SK-N-SH (cell line): Measurements from ENCODE around the gene BRWD1. TPM values are rescaled to one million over a fixed set of nuclear protein-coding genes. Genes with fewer than 3 reads are reported as not detected.

Source experiments
- CTCF ChIA-PET: fragments of 300-600, 350-600 bp; formaldehyde crosslinking; extraction: SDS; loops from one replicate; lab custom pipeline; 2021; lab: Yijun Ruan, JAX
- POLR2A ChIA-PET: fragments of 350-600 bp; sonication (Branson Sonifier 250); formaldehyde crosslinking; extraction: SDS; loops from one replicate; lab custom pipeline; 2020; ENCODE audit warnings: antibody characterized with exemption, inconsistent platforms; lab: Yijun Ruan, JAX
- DNase-seq: peaks from one replicate; pipeline ENCODE4 v3.0.0; 2012
- H2AFZ ChIP-seq: fragments of 200-600 bp; sonication (generic); 2 replicates; pipeline ENCODE4 v1.8.1; 2016; ENCODE audit warnings: antibody characterized with exemption, mild to moderate bottlenecking, low read depth
- H3F3A ChIP-seq: fragments of 200-600 bp; sonication (generic); replicated peaks from 2 replicates; pipeline ENCODE3; 2016; ENCODE audit warnings: antibody characterized with exemption, mild to moderate bottlenecking; ENCODE audit not compliant: insufficient read depth
- H3K27ac ChIP-seq, 2 experiments: fragments of 200-500 bp in 1 of 2; fragments of 200-600 bp in 1 of 2; sonication (Bioruptor generic) in 1 of 2; sonication (generic), shearing (Covaris generic) in 1 of 2; 2 replicates each; pipeline versions ENCODE4 v1.5.1 to v1.6.1; 2014 to 2016; ENCODE audit warnings: low read depth in 2 of 2, inconsistent platforms in 1 of 2, low read length in 1 of 2, mild to moderate bottlenecking in 1 of 2, mixed read lengths in 1 of 2
- H3K27me3 ChIP-seq: fragments of 200-600 bp; sonication (generic), shearing (Covaris generic); 2 replicates; pipeline ENCODE4 v1.6.1; 2016; ENCODE audit warnings: mixed run types; ENCODE audit not compliant: insufficient read depth
- H3K36me3 ChIP-seq, 2 experiments: fragments of 200-500 bp in 1 of 2; fragments of 200-600 bp in 1 of 2; sonication (Bioruptor generic) in 1 of 2; sonication (generic) in 1 of 2; replicated peaks in 1 of 2; 2 replicates each; pipeline versions ENCODE3 to v1.5.1; 2014 to 2016; ENCODE audit warnings: low read length in 1 of 2, mild to moderate bottlenecking in 1 of 2; ENCODE audit not compliant: insufficient read depth in 2 of 2, control insufficient read depth in 1 of 2
- H3K4me1 ChIP-seq, 2 experiments: fragments of 200-500 bp in 1 of 2; fragments of 200-600 bp in 1 of 2; sonication (Bioruptor generic) in 1 of 2; sonication (generic), shearing (Covaris generic) in 1 of 2; 2 replicates each; pipeline versions ENCODE4 v1.5.1 to v1.6.1; 2014 to 2016; ENCODE audit warnings: low read depth in 1 of 2, low read length in 1 of 2, mixed run types in 1 of 2; ENCODE audit not compliant: insufficient read depth in 2 of 2, control insufficient read depth in 1 of 2
- H3K4me2 ChIP-seq: fragments of 200-600 bp; sonication (generic), shearing (Covaris generic); 2 replicates; pipeline ENCODE4 v1.6.1; 2017; ENCODE audit warnings: mixed run types
- H3K4me3 ChIP-seq, 2 experiments: fragments of 200-500 bp in 1 of 2; fragments of 200-600 bp in 1 of 2; sonication (Bioruptor generic) in 1 of 2; sonication (generic), shearing (Covaris generic) in 1 of 2; 2 replicates each; pipeline versions ENCODE4 v1.5.1 to v1.8.1; 2014 to 2016; ENCODE audit warnings: low read depth in 2 of 2, inconsistent platforms in 1 of 2, low read length in 1 of 2, mild to moderate bottlenecking in 1 of 2, mixed read lengths in 1 of 2, moderate library complexity in 1 of 2
- H3K79me2 ChIP-seq: fragments of 200-600 bp; sonication (generic); 2 replicates; pipeline ENCODE4 v1.8.1; 2017; ENCODE audit warnings: mild to moderate bottlenecking; ENCODE audit not compliant: insufficient read depth
- H3K9ac ChIP-seq: fragments of 200-600 bp; sonication (generic); 2 replicates; pipeline ENCODE4 v1.6.1; 2017; ENCODE audit warnings: mixed run types
- H3K9me2 ChIP-seq: fragments of 200-600 bp; sonication (generic); 2 replicates; pipeline ENCODE4 v1.6.1; 2017; ENCODE audit warnings: mixed run types
- H3K9me3 ChIP-seq: fragments of 200-600 bp; sonication (generic); 2 replicates; pipeline ENCODE4 v1.6.1; 2017; ENCODE audit warnings: mixed run types, mild to moderate bottlenecking, moderate library complexity
- H4K20me1 ChIP-seq: fragments of 200-600 bp; sonication (generic); 2 replicates; pipeline ENCODE4 v1.6.1; 2017; ENCODE audit warnings: mild to moderate bottlenecking, mixed run types; ENCODE audit not compliant: insufficient read depth
- EP300 ChIP-seq, 2 experiments: IDR thresholded peaks; 2 replicates each; pipeline versions ENCODE4 v1.4.0 to v1.6.1; 2012; ENCODE audit warnings: borderline replicate concordance in 1 of 2, low read depth in 1 of 2, low read length in 1 of 2
- GABPA ChIP-seq: IDR thresholded peaks from 2 replicates; pipeline ENCODE4 v1.4.0; 2012; ENCODE audit warnings: low read depth, mild to moderate bottlenecking
- GATA2 ChIP-seq: sonication (generic); formaldehyde crosslinking; IDR thresholded peaks from 2 replicates; pipeline ENCODE4 v1.5.0; 2020; ENCODE audit warnings: mild to moderate bottlenecking, missing genetic modification reagents
- MEF2A ChIP-seq: IDR thresholded peaks from 2 replicates; pipeline ENCODE4 v1.4.0; 2012; ENCODE audit warnings: low read depth, borderline replicate concordance
- PBX3 ChIP-seq: IDR thresholded peaks from 2 replicates; pipeline ENCODE4; 2012
- POLR2AphosphoS5 ChIP-seq: IDR thresholded peaks from 2 replicates; pipeline ENCODE4 v1.6.1; 2012; ENCODE audit warnings: low read depth, low read length
- RCOR1 ChIP-seq: fragments of 150-350 bp; IDR thresholded peaks from 2 replicates; pipeline ENCODE4 v1.6.1; 2017; ENCODE audit warnings: antibody characterized with exemption, low read length
- RFX5 ChIP-seq: IDR thresholded peaks from 2 replicates; pipeline ENCODE4 v1.6.1; 2012; ENCODE audit warnings: mild to moderate bottlenecking, improper control_type of control experiment, low read length
- SMC3 ChIP-seq: IDR thresholded peaks from 2 replicates; pipeline ENCODE4 v1.6.1; 2012; ENCODE audit warnings: low read depth, low read length, improper control_type of control experiment
- TCF12 ChIP-seq: IDR thresholded peaks from 2 replicates; pipeline ENCODE4 v1.4.0; 2012
- USF1 ChIP-seq: IDR thresholded peaks from 2 replicates; pipeline ENCODE4 v1.4.0; 2012; ENCODE audit warnings: low read depth, borderline replicate concordance
- YY1 ChIP-seq: IDR thresholded peaks from 2 replicates; pipeline ENCODE4 v1.4.0; 2012; ENCODE audit warnings: low read depth, mild to moderate bottlenecking
- WGBS: methylation state at CpG from one replicate; pipeline ENCODE4 v1.1.6; 2017; ENCODE audit warnings: low lambda C conversion rate; 5-methylcytosine and 5-hydroxymethylcytosine counted together
- polyA plus RNA-seq, 3 experiments: library from polyadenylated mRNA; depleted of rRNA; stranded (reverse); fragments of >200 nt; gene quantifications; 2 replicates each; pipeline ENCODE4 v1.2.3, GENCODE V29; 2012

Gene BRWD1
- polyA plus RNA-seq, 1 of the 3 experiments (the other 2 are of a cell fraction): 7.9 TPM

GRCh38 chr21:39265603-39266002, 47.8 kb downstream of the BRWD1 start:
- no peak overlapping the region for H3K9ac ChIP-seq
- POLR2A ChIA-PET: no interaction called here
- H3K27ac ChIP-seq: no peak overlapping the region
- H4K20me1 ChIP-seq: no peaks in the 10 kb centered on the region
- WGBS: 47% methylated on average over 2 of the region's 2 CpGs
- H3K27me3 ChIP-seq: no peaks in the 10 kb centered on the region
- H3K4me1 ChIP-seq: no peaks in the 10 kb centered on the region
- H3K9me3 ChIP-seq: no peaks in the 10 kb centered on the region
- H3K4me3 ChIP-seq: no peak overlapping the region
- H3K36me3 ChIP-seq: peaks cover 63 to 76% of the 10 kb centered on the region in 2 experiments
- H3F3A ChIP-seq: peaks cover 3% of the 10 kb centered on the region
- peaks cover 21% of the 10 kb centered on the region for H3K79me2 ChIP-seq
- H3K9me2 ChIP-seq: no peaks in the 10 kb centered on the region
- H3K4me2 ChIP-seq: no peak overlapping the region
- no peak for DNase-seq
- TF ChIP-seq GABPA: no peak
- TF ChIP-seq SMC3: no peak
- TF ChIP-seq RCOR1: no peak
- TF ChIP-seq, all 33 proteins: peak for 0
- no peak overlapping the region for H2AFZ ChIP-seq
- CTCF ChIA-PET: no interaction called here

GRCh38 chr21:39263372-39263771, 50.1 kb downstream of the BRWD1 start:
- Histone ChIP-seq H3K9me3 (no peaks in the 10 kb centered on the region), H3K4me1 (no peaks in the 10 kb centered on the region), H2AFZ (no peak overlapping the region), H3K4me2 (no peak overlapping the region), H3K27ac (no peak overlapping the region), H3K36me3 (peaks cover 61 to 67% of the 10 kb centered on the region in 2 experiments), H3K9me2 (no peaks in the 10 kb centered on the region), H3K79me2 (peaks cover 26% of the 10 kb centered on the region), H3K27me3 (no peaks in the 10 kb centered on the region), H3K4me3 (no peak overlapping the region), H3F3A (peaks cover 3% of the 10 kb centered on the region), H3K9ac (no peak overlapping the region), H4K20me1 (no peaks in the 10 kb centered on the region)
- TF ChIP-seq GATA2 (CRISPR knock-in tag): no peak
- TF ChIP-seq YY1: no peak
- TF ChIP-seq TCF12: no peak
- no peak for TF ChIP-seq MEF2A
- no peak for TF ChIP-seq USF1
- TF ChIP-seq EP300 (IDR thresholded peaks at IDR 0.05; ENCODE audit: borderline replicate concordance in 1 of 2, low read depth in 1 of 2, low read length in 1 of 2): no peak
- no peak for TF ChIP-seq RFX5
- no peak for TF ChIP-seq POLR2AphosphoS5
- no peak for TF ChIP-seq PBX3
- no peak for TF ChIP-seq SMC3
- 95% methylated on average over 2 of the region's 2 CpGs for WGBS
- no peak for DNase-seq
- ChIA-PET CTCF (interaction anchor here (0.9 kb wide), 1 partner anchor 19 kb away, joined by 3 read pairs; no protein-coding TSS in a partner anchor), POLR2A (no interaction called here)
